ENCODE measurements around the gene TWF2. TPM values are rescaled to one million over a fixed set of nuclear protein-coding genes. Genes with fewer than 3 reads are reported as not detected.

TWF2 gene
- total and polyA plus RNA-seq, 2 donors from 2014 or later, result 44.0 to 59.9 TPM

- TF ChIP-seq, protein P1, sequence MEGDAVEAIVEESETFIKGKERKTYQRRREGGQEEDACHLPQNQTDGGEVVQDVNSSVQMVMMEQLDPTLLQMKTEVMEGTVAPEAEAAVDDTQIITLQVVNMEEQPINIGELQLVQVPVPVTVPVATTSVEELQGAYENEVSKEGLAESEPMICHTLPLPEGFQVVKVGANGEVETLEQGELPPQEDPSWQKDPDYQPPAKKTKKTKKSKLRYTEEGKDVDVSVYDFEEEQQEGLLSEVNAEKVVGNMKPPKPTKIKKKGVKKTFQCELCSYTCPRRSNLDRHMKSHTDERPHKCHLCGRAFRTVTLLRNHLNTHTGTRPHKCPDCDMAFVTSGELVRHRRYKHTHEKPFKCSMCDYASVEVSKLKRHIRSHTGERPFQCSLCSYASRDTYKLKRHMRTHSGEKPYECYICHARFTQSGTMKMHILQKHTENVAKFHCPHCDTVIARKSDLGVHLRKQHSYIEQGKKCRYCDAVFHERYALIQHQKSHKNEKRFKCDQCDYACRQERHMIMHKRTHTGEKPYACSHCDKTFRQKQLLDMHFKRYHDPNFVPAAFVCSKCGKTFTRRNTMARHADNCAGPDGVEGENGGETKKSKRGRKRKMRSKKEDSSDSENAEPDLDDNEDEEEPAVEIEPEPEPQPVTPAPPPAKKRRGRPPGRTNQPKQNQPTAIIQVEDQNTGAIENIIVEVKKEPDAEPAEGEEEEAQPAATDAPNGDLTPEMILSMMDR (IDR thresholded peaks at IDR 0.05; ENCODE audit: borderline replicate concordance, extremely low read depth, insufficient read depth), result no peak
- Histone ChIP-seq H3K27ac (ENCODE audit: low read depth in 2 of 2, low read length in 2 of 2) (no peak overlapping the region), H3K9ac (ENCODE audit: low read length in 3 of 3) (no peak overlapping the region), H3K9me3 (ENCODE audit: control insufficient read depth in 2 of 3, insufficient read depth in 1 of 3, low read length in 3 of 3) (no peaks in the 10 kb centered on the region), H3K4me3 (ENCODE audit: low read length in 3 of 3) (no peak overlapping the region), H3K36me3 (ENCODE audit: control insufficient read depth in 2 of 3, insufficient read depth in 3 of 3, low read length in 3 of 3) (no peaks in the 10 kb centered on the region), H3K4me1 (ENCODE audit: control insufficient read depth in 2 of 3, insufficient read depth in 2 of 3, low read depth in 1 of 3, low read length in 3 of 3) (peaks cover 3 to 25% (median 7%) of the 10 kb centered on the region in 3 donors), H3K27me3 (ENCODE audit: control insufficient read depth, insufficient read depth, low read length) (no peaks in the 10 kb centered on the region)
- intact Hi-C loops (cut with DNase I), result no loop called here
- no peak for FAIRE-seq
- DNase-seq, result no peak
Measured at GRCh38 chr3:52193065-52193464, 45.9 kb downstream of the TWF2 start.

GRCh38 chr3:52191663-52192062, 47.3 kb downstream of the TWF2 start:
- TF ChIP-seq, protein P1 (IDR thresholded peaks at IDR 0.05; ENCODE audit: borderline replicate concordance, extremely low read depth, insufficient read depth), result no peak
- no peaks in the 10 kb centered on the region for H3K9me3 ChIP-seq (ENCODE audit: control insufficient read depth in 2 of 3, insufficient read depth in 1 of 3, low read length in 3 of 3)
- H3K27me3 ChIP-seq (ENCODE audit: control insufficient read depth, insufficient read depth, low read length), result no peaks in the 10 kb centered on the region
- FAIRE-seq, result no peak
- no peak overlapping the region for H3K4me3 ChIP-seq (ENCODE audit: low read length in 3 of 3)
- no peaks in the 10 kb centered on the region for H3K36me3 ChIP-seq (ENCODE audit: control insufficient read depth in 2 of 3, insufficient read depth in 3 of 3, low read length in 3 of 3)
- no peak for DNase-seq
- H3K9ac ChIP-seq (ENCODE audit: low read length in 3 of 3), result no peak overlapping the region
- intact Hi-C loops (cut with DNase I), result no loop called here
- H3K27ac ChIP-seq (ENCODE audit: low read depth in 2 of 2, low read length in 2 of 2), result no peak overlapping the region
- peaks cover 0 to 17% (median 0%) of the 10 kb centered on the region in 3 donors for H3K4me1 ChIP-seq (ENCODE audit: control insufficient read depth in 2 of 3, insufficient read depth in 2 of 3, low read depth in 1 of 3, low read length in 3 of 3)

- Histone ChIP-seq H3K4me3 (ENCODE audit: low read length in 3 of 3) (no peak overlapping the region), H3K9ac (ENCODE audit: low read length in 3 of 3) (no peak overlapping the region), H3K36me3 (ENCODE audit: control insufficient read depth in 2 of 3, insufficient read depth in 3 of 3, low read length in 3 of 3) (no peaks in the 10 kb centered on the region), H3K27ac (ENCODE audit: low read depth in 2 of 2, low read length in 2 of 2) (peak overlapping the region; percentile 26 to 43), H3K27me3 (ENCODE audit: control insufficient read depth, insufficient read depth, low read length) (no peaks in the 10 kb centered on the region), H3K9me3 (ENCODE audit: control insufficient read depth in 2 of 3, insufficient read depth in 1 of 3, low read length in 3 of 3) (no peaks in the 10 kb centered on the region), H3K4me1 (ENCODE audit: control insufficient read depth in 2 of 3, insufficient read depth in 2 of 3, low read depth in 1 of 3, low read length in 3 of 3) (peaks cover 0 to 17% (median 0%) of the 10 kb centered on the region in 3 donors)
- FAIRE-seq (no peak), DNase-seq (peak in 1 of 5 donors; percentile 84)
- TF ChIP-seq, protein P1 (IDR thresholded peaks at IDR 0.05; ENCODE audit: borderline replicate concordance, extremely low read depth, insufficient read depth), result no peak
- intact Hi-C loops (cut with DNase I), result no loop called here
Measured at GRCh38 chr3:52190294-52191074, 48.5 kb downstream of the TWF2 start.
